Mucosa of stomach (tissue), 1 donor: Measurements from ENCODE around the gene PRR18.

Source experiments
- H3K27me3 ChIP-seq: one replicate; pipeline ENCODE4 v1.7.0; 2013; ENCODE audit warnings: mild to moderate bottlenecking, low read length; ENCODE audit not compliant: control insufficient read depth, insufficient read depth
- H3K36me3 ChIP-seq: one replicate; pipeline ENCODE4 v1.7.0; 2013; ENCODE audit warnings: low read length; ENCODE audit not compliant: control insufficient read depth, insufficient read depth
- H3K4me1 ChIP-seq: one replicate; pipeline ENCODE4 v1.7.0; 2013; ENCODE audit warnings: mild to moderate bottlenecking, low read length; ENCODE audit not compliant: control insufficient read depth, insufficient read depth
- H3K4me3 ChIP-seq: one replicate; pipeline ENCODE4 v1.7.0; 2013; ENCODE audit warnings: low read length
- H3K9ac ChIP-seq: one replicate; pipeline ENCODE4 v1.7.0; 2013; ENCODE audit warnings: mild to moderate bottlenecking, low read length, moderate library complexity
- H3K9me3 ChIP-seq: one replicate; pipeline ENCODE4 v1.7.0; 2013; ENCODE audit warnings: mild to moderate bottlenecking, low read length, moderate library complexity; ENCODE audit not compliant: control insufficient read depth
- donor health status: Pancreatic carcinoma.

Gene PRR18

GRCh38 chr6:166344240-166344639 is 36.0 kb upstream of the PRR18 start:
- Histone ChIP-seq H3K4me3 (no peak overlapping the region), H3K9me3 (no peaks in the 10 kb centered on the region), H3K4me1 (peaks cover 20% of the 10 kb centered on the region), H3K36me3 (no peaks in the 10 kb centered on the region), H3K27me3 (no peaks in the 10 kb centered on the region), H3K9ac (no peak overlapping the region)

DNA sequence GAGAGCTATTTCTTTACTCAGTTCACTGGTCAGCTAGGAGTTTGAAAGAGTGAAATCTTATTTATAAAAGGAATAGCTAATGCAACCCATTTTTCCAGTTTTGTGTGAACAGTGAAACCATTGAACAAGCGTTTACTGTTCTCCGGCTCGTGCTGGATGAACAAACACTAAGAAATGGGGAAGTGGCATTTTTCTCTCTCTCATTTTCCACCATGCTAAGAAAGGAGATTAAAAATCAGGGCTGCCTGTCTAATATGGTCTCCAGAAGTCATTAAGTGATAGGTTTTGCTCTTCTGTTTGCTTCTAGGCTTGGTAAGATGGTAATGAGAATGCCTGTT is 34.9 kb upstream of the PRR18 start:
- Histone ChIP-seq H3K36me3 (no peaks in the 10 kb centered on the region), H3K9me3 (no peaks in the 10 kb centered on the region), H3K4me3 (peak overlapping the region; percentile 93), H3K27me3 (no peaks in the 10 kb centered on the region), H3K9ac (peak overlapping the region; percentile 95), H3K4me1 (peaks cover 20% of the 10 kb centered on the region)

DNA sequence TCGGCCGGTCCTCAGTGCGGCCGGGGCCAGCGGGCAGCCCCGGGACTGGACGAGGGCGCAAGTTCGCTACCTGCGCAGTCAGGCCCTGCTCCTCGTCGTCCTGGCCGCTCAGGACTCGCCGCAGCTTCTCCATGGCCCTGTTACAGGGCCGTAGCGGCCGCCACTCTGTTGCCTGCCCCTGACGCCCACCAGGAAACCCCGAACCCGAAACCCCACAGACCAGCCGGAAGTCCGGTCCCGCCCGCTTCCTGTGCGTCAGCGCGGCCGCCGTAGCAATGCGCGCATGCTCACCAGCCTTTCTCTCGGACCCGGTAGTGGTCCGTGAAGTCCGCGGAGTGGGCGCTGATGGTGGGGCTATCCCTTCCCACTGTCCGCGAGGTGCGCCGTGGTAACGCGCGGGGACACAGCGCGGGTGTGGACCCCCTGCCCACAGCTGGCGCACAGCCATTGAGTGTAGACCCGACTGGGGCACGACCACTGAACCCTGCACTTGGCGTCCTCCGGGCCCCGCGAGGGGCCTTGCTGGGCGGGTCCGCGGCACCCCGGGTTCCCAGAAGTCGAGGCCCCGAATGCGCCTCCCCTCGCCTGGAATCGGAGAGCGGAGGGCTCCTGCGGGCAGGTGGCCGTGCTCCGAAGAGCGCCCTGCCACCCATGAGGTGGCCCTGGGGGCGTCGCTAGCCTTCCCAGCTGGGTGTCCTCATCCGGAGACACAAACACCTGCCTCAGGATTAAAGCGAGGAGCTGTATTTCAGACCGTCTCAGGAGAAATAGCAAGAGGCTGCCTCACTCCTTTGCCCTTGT is 34.4 kb upstream of the PRR18 start, which contains the start of gene SFT2D1:
Gene SFT2D1 (minus strand): TSS at position 197 of the 801 bp plus-strand sequence. CDS start 64 bp downstream, at position 133.
- no peaks in the 10 kb centered on the region for H3K9me3 ChIP-seq
- no peaks in the 10 kb centered on the region for H3K27me3 ChIP-seq
- H3K4me1 ChIP-seq, result peaks cover 20% of the 10 kb centered on the region
- H3K9ac ChIP-seq, result peak within 1 kb of the TSS; percentile 95
- no peaks in the 10 kb centered on the region for H3K36me3 ChIP-seq
- peak within 1 kb of the TSS; percentile 93 for H3K4me3 ChIP-seq

DNA sequence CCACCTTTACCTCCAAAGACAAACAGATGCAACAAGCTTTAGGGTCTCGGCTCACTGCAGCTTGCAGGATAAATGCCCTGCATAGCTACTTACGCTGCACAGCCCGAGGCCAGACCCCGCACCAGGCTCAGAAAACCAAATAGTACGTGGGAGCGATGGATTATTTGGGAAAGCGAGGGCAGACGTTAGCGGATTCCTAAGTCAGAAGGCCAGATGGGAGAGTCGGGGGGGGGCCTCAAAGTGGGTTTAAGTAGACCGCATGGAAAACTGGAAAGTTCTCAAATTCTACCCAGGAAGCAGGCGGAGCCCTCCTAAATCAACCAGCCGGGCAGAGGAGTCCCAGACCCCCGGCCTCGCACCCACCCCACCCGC is 33.8 kb upstream of the PRR18 start:
- Histone ChIP-seq H3K27me3 (no peaks in the 10 kb centered on the region), H3K4me1 (peaks cover 20% of the 10 kb centered on the region), H3K9ac (peak overlapping the region; percentile 95), H3K9me3 (no peaks in the 10 kb centered on the region), H3K36me3 (no peaks in the 10 kb centered on the region), H3K4me3 (peak overlapping the region; percentile 93)

DNA sequence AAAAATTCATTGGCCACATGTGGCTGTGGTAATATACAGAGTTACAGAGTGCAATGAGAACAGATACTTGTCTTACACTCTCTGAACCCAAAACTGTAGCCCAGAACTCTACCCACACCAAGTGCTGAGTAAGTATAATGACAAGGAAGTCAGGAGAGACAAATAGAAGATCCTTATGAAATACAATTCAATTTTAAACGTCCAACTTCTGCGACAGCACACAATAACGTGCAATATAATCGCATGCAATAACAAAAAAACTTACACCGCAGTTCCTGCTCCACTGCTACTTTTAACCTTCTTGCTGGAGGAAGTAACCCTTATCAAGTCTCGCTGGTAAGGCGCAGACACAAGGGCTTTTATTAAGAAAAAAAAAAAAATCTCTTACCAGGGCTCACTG is 33.3 kb upstream of the PRR18 start:
- Histone ChIP-seq H3K4me3 (peak overlapping the region; percentile 93), H3K4me1 (peaks cover 20% of the 10 kb centered on the region), H3K9me3 (no peaks in the 10 kb centered on the region), H3K36me3 (no peaks in the 10 kb centered on the region), H3K27me3 (no peaks in the 10 kb centered on the region), H3K9ac (peak overlapping the region; percentile 95)

GRCh38 chr6:166338854-166339253 is 30.7 kb upstream of the PRR18 start:
- H3K9ac ChIP-seq, result no peak overlapping the region
- peaks cover 20% of the 10 kb centered on the region for H3K4me1 ChIP-seq
- H3K4me3 ChIP-seq, result no peak overlapping the region
- H3K36me3 ChIP-seq, result no peaks in the 10 kb centered on the region
- no peaks in the 10 kb centered on the region for H3K27me3 ChIP-seq
- H3K9me3 ChIP-seq, result no peaks in the 10 kb centered on the region

DNA sequence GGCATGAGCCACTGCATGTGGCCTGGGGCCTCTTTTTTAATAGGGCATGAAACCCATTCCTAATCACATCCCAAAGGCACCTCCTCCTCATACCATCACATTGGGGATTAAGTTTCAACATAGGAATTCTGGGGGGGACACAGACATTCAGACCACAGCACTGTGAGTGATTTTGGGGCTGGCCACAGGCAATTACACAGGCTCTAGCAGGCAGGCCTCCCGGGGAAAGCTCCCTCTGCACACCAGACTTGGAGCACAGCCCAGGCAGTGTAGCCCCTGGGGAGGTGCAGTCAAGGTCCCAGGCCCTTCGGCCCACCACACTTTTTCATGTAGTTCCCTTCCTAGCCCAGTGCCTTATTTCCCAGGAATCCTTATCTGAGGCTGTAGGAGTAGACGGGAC is 28.7 kb upstream of the PRR18 start:
- H3K36me3 ChIP-seq, result no peaks in the 10 kb centered on the region
- no peak overlapping the region for H3K4me3 ChIP-seq
- no peak overlapping the region for H3K9ac ChIP-seq
- peaks cover 17% of the 10 kb centered on the region for H3K4me1 ChIP-seq
- H3K27me3 ChIP-seq, result no peaks in the 10 kb centered on the region
- H3K9me3 ChIP-seq, result no peaks in the 10 kb centered on the region

GRCh38 chr6:166335378-166336302 is 27.4 kb upstream of the PRR18 start:
- Histone ChIP-seq H3K36me3 (no peaks in the 10 kb centered on the region), H3K27me3 (no peaks in the 10 kb centered on the region), H3K9ac (no peak overlapping the region), H3K4me1 (peaks cover 20% of the 10 kb centered on the region), H3K4me3 (no peak overlapping the region), H3K9me3 (no peaks in the 10 kb centered on the region)

DNA sequence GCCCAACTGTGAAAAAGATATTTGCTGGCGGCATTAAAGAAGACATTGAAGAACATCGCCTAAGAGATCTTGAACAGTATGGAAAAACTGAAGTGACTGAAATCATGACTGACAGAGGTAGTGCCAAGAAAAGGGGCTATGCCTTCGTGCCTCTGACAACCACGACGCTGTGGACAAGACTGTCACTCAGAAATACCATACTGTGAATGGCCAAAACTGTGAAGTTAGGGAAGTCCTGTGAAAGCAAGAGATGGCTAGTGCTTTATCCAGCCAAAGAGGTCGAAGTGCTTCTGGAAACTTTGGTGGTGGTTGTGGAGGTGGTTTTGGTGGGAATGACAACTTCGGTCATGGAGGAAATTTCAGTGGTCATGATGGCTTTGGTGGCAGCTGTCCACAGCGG is 26.7 kb upstream of the PRR18 start:
- Histone ChIP-seq H3K27me3 (no peaks in the 10 kb centered on the region), H3K36me3 (no peaks in the 10 kb centered on the region), H3K9ac (no peak overlapping the region), H3K4me1 (peaks cover 15% of the 10 kb centered on the region), H3K4me3 (no peak overlapping the region), H3K9me3 (no peaks in the 10 kb centered on the region)

DNA sequence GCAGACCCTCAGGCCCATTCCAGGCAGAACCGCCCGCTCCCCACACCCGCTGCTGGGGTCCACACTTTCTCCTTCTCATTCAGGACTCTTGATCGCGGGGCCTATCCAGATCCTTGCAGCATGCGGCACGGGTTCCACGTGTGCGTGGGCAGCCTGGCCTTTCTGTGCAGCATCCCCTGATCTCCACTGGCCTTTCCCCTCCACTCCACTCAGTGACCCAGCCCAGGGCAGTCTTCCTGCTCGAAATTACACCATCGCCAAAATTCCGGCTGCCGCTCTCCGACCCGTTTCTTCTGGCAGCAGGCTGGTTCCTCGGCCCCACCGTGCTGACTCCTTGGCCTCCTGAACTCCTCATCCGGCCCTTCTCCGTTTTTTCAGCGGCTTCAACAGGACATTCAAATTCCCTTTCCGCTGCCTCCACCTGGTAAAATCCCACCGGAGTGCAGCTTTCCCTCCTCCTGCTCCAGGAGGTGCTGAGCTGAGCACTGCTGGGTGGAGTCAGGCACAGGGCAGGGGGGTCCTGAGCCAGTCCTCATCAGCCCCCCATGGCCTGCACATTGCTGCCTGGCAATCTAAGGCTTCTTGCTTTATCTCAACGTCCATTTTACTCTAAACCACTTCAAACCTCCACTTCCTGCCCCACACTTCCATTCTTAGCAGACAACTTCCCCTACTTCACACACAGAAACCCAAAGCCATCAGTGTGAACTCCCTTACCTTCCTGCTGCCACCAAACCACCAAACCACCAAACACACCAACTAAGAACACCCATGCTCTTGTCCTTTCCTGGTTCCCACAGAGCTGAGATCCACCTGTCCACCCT is 25.2 kb upstream of the PRR18 start:
- Histone ChIP-seq H3K4me1 (peaks cover 12% of the 10 kb centered on the region), H3K27me3 (no peaks in the 10 kb centered on the region), H3K9me3 (no peaks in the 10 kb centered on the region), H3K36me3 (no peaks in the 10 kb centered on the region), H3K9ac (no peak overlapping the region), H3K4me3 (no peak overlapping the region)

DNA sequence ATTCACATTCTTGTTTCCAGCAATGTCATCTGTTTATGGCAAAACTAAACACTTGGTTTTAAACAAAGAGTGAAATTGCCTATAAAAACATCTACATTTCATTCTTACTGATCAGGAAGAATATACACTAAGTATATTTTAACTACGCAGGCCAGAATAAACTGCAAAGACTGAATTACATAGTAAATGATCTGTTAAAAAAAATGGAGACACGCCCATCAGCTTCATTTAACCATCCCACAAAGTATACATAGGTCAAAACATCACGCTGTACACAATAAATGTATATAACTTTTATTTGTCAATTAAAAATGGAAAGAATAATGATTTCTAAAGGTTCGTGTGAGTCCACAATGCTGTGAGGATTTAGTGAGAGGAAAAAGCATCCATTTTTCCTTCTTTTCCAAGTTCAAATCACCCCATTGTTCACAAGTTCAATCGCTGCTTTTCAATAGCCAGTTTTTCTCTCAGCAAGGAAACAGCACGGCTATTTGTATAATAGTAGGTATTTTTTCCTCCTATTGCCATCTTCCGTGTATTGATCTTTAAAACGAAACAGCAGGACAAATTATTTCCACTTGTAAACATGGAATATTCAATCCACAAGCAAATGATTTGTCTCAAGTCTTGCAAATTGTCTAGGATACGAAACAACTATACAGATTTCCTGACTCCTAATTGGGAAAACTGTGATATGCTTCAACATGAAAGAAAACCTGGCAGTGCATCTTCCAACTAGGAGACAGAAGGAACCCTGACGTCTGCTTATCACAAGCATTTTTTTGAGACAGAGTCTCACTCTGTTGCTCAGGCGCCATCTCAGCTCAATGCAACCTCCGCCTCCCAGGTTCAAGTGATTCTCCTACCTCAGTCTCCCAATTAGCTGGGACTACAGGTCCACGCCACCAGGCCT is 23.6 kb upstream of the PRR18 start:
- Histone ChIP-seq H3K4me1 (peaks cover 12% of the 10 kb centered on the region), H3K27me3 (no peaks in the 10 kb centered on the region), H3K9ac (no peak overlapping the region), H3K9me3 (no peaks in the 10 kb centered on the region), H3K4me3 (no peak overlapping the region), H3K36me3 (no peaks in the 10 kb centered on the region)
